Loucy (cell line): ENCODE measurements around the gene ST8SIA5.

Experiments
- EZH2phosphoT487 ChIP-seq: fragments of 200-600 bp; IDR thresholded peaks from 2 replicates; pipeline ENCODE4 v1.6.1; 2018; ENCODE audit warnings: antibody characterized with exemption, mild to moderate bottlenecking, moderate library complexity, borderline replicate concordance
- TF ChIP-seq, protein P1 (sequence below): fragments of 200-600 bp; sonication (generic); conservative IDR thresholded peaks from 2 replicates; pipeline ENCODE4 v1.5.1; 2014; ENCODE audit warnings: mild to moderate bottlenecking, antibody characterized with exemption, low read length

DNA sequence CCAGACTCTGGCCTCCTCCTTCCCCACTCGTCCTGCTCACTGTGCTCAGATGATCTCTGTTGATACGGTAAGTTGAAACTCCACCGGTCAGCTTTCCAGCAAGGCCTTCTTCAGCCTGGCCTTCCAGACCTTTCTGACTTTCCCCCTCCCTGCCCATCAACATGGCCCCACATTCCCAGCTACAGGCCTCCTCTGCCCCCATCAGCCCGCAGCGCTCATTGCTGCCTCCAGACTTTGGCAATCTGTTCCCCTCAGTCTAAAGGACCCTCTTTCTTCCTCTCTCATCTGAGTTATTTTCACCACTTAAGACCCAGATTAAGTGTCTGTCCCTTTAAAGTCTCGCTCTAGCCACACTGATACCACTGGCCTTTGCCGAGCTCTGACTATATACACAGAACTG is 110.4 kb downstream of the ST8SIA5 start:
- TF ChIP-seq, protein P1, sequence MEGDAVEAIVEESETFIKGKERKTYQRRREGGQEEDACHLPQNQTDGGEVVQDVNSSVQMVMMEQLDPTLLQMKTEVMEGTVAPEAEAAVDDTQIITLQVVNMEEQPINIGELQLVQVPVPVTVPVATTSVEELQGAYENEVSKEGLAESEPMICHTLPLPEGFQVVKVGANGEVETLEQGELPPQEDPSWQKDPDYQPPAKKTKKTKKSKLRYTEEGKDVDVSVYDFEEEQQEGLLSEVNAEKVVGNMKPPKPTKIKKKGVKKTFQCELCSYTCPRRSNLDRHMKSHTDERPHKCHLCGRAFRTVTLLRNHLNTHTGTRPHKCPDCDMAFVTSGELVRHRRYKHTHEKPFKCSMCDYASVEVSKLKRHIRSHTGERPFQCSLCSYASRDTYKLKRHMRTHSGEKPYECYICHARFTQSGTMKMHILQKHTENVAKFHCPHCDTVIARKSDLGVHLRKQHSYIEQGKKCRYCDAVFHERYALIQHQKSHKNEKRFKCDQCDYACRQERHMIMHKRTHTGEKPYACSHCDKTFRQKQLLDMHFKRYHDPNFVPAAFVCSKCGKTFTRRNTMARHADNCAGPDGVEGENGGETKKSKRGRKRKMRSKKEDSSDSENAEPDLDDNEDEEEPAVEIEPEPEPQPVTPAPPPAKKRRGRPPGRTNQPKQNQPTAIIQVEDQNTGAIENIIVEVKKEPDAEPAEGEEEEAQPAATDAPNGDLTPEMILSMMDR, result no peak
- no peak for TF ChIP-seq EZH2phosphoT487
